GM11168 (cell line): ENCODE data around the gene BABAM2.

Experiments used
- in situ Hi-C: fragments of 300-500 bp; cut with MboI; formaldehyde crosslinking; loops from one replicate; pipeline ENCODE4 v1.12.0; 2022; ENCODE audit warnings: low sequenced_read_pairs; ENCODE audit not compliant: unreplicated experiment

BABAM2 gene

DNA sequence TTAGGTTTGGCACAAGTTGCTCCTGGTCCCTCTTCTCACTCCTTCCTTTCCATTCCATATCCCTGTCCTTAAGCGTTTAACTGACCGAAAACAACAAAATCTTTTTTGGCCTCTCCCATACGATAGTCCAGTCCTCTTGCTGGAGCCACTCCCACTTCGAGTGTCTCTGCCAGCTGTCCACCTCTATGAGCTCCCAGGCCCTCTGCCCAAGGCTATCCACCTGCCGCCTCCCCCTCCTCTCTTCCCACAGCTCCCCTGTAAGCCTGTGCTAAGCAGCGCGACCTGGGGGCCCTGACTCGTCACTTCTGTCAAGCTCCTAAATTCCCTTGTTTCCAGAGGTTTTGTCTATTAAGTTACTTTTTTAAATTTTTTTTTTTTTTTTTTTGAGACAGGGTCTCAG, 455.1 kb downstream of the BABAM2 start:
- in situ Hi-C loops = no loop called here

DNA sequence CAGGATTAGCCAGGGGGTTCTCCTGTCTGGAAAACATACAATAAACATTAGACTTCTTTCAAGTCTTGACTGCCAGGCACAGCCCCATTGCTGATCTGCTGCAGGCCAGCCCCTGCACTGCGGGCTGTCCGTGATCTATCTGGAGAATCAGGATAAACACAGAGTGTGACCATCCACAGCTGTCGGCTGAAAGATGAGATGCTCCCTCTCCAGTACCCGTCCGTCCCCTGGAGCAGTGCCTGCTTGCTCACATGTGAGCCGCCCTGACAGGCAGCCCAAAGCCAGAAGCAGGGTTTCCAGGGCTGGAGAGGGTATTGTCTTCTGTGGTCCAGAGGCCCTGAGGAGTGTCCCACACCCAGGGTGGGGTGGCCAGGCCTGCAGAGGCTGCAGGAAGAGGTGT, 456.1 kb downstream of the BABAM2 start:
- in situ Hi-C loops = no loop called here

DNA sequence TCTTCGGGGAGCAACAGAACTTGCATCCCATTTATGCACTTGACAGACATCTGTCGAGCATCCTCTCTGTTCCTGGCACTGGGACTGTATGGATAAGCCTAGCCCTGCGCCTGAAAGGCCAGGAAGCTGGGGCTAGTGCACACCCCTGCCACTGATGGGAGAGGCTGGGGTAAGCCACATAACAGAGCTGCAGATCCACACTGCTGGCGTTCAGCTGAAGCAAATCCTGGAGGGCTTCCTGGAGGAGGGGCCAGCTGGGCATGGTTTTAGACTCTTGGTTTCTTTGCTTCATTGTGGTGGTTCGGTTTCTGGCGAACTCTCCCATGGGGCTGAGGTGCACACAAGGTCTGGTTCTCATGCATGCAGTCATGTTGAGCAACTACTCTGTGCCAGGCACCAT, 456.7 kb downstream of the BABAM2 start:
- in situ Hi-C loops = no loop called here

DNA sequence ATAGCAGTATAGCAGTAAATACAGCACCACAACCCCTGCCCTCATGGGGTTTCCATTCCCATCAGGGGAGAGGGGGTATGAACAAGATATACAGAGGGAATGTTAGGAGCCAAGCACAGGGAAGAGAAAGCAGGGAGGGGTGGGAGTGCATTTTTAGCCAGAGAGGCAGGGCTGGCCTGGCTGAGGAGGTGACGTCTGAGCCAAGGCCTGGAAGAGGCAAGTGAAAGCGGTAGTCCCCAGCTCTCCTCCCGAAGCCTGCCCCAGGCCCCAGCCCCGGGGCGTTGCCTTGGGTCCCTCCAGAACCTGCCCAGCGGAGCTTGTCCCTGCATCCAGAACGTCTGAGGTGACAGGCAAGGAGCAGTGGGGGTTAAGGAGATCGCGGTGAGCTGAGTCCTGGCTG, 457.1 kb downstream of the BABAM2 start:
- in situ Hi-C loops = no loop called here

DNA sequence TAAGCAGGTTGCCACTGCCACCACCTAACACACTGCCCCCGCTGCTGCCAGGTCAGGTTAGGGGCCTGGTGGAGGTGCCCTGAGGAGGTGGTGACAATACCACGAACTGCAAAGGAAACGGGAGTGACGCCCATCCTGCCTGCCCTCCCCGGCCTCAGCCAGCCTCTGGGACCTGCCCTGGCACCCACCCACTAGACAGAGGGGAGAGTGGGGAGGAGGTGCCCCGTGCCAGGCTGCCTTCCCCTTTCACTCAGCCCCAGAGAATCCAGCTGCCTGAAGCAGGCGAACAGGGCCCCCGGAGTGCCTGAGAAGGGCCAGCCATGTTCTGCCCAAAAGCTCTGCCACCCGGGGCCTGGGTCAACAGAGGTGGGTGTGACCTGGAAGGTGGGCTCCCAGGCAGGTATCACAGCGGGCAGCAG, 457.6 kb downstream of the BABAM2 start:
- in situ Hi-C loops = no loop called here

DNA sequence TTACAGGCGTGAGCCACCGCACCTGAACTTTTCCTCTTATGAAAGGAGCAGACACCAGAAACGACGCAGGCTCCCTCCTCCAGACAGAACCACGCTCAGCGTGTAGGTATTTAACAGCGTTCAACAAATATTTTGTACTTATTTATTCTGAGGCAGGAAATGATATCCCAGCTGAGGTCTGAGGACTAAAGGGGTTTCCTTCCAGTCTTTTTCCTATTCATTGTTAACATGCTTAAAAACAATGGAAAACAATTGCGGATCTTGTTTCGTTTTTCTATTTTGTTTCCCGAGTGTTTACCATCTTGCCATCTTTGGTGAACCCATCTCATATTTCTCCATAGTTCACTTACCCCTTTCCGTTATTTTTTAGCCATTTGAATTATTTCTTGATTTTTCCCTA, 458.4 kb downstream of the BABAM2 start:
- in situ Hi-C loops = no loop called here

DNA sequence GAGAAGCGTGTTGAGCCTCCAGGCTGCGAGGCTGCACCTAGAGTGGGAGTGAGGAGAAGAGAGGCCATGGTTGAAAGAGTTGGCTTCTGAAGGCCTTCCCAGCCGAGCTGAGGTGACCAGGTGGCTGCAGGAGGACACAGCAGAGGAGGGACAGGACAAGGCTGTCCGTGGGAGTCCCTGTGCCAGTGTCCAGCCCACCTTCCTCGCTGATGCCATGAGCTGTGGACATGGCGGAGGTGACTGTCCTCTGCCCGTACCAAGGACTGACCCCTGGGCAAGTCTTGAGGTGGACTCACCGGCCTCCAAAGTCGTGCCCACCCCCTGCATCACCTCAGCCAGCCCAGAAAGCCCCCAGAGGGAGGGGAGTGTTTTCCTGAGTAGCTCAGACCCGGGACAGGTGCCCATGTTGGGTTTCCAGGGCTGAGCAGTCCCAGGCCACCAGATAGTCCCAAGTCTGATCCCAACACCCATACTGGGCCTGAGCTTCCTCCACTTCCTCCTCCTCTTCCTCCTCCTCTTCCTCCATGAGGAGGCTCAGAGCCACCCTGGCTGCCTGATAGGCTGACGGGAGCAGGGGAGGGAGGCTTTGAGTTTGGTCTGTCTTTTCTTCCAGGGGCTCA, 459.1 kb downstream of the BABAM2 start:
- in situ Hi-C loops = no loop called here

DNA sequence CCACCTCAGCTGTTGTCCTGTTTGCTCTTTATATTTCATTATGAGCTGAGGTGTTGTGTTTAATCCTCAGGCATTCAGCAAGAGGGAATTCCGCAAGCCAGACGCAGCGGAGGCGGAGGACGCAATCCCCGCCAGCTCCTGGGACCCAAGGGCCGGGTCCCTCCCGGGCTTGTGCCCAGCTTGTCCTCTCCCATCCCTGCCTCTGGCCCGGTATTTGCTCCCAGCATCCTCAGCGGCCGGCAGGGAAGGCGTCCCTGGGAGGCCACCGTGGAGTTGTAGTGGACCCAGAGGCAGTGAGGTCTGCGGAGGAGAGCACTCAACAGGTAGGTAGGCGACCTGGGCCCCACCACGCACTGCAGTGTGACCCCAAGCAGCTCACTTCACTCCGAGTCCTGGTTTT, 459.7 kb downstream of the BABAM2 start:
- in situ Hi-C loops = no loop called here

DNA sequence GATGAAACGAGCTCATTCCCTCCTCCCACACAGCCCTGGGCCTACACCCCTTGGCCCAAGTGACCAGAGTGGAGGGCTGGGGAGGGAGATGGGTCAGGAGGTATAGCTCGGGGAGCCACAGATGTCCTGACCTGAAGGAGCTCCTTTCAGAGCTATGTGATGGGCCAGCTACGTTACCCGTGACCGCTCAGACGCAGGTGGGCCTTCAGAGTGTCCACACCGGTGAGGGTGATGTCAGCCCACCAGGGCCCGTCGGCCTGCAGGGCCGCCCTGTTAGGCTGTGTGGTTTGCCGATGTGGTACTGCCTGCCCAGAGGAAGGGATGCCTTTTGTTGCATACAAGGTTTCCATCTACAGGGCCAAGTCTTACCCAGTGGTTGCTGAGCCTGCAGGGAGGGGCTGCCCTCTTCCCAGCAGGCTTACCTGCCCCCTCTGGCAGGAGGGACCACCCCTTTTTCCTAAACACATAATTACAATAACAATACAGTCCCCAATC, 460.3 kb downstream of the BABAM2 start:
- in situ Hi-C loops = no loop called here

DNA sequence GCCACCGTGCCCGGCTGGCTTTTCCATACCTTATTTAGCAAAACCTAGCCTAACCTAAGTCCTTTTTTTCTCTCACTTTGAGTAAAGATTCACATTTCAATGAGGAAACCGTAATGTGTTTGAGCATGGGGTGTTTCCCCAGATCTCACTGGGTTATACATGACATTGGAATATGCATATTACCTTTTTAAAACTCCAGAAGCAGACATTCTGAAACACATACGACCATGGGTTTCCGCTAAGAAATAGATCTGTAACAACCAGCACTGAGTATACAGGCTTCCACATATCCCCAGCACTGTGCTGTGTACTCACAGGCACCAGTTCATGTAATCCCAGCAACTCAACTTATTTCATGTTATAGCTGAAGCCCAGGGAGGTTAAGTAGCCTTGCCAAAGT, 461.1 kb downstream of the BABAM2 start:
- in situ Hi-C loops = no loop called here

DNA sequence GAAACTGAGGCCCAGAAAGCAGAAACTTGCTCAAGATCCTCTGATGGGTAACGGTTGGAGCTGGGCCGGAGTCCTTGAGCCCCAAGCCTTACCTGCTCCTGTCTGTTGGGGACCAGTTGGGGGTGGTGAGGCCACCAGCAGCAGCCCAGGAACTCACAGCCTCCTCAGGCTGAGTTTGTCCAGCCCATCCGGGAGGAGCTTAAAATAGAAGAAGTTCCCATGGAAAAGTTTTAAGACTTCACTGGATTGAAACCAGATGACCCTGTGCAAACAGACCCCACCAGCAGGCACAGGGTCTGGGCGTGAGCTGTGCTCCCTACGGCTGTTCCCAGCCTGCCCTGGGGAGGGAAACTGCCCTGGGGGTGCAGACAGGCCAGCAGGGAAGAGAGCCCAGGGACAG, 461.6 kb downstream of the BABAM2 start:
- in situ Hi-C loops = no loop called here

DNA sequence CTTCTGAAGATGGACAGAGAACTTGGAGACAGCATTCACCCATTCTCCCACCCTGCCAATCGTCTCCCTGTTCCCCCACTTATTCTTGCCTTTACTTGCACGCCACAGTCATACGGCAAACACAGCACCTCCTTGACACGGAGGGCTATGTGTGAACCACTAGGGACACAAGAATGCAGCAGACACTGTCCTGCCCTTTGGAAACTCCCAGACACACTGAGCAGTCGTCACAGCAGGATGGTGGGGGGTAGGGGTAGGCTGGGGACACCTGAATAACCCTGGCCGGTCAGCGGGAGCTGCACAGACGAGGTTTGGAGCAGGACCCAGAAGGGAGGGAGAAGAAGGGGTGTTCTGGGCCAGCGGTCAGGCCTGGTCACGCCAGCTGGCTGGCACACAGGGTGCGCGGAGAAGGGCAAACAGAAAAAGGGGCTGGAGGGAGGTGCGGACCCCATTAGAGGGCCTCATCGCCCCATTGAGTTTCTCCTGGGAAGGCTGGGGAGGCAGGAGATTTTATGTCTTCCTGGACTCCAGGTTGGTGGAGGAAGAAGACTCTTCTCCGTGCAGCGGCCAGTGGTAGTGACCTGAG, 462.2 kb downstream of the BABAM2 start:
- in situ Hi-C loops = no loop called here

DNA sequence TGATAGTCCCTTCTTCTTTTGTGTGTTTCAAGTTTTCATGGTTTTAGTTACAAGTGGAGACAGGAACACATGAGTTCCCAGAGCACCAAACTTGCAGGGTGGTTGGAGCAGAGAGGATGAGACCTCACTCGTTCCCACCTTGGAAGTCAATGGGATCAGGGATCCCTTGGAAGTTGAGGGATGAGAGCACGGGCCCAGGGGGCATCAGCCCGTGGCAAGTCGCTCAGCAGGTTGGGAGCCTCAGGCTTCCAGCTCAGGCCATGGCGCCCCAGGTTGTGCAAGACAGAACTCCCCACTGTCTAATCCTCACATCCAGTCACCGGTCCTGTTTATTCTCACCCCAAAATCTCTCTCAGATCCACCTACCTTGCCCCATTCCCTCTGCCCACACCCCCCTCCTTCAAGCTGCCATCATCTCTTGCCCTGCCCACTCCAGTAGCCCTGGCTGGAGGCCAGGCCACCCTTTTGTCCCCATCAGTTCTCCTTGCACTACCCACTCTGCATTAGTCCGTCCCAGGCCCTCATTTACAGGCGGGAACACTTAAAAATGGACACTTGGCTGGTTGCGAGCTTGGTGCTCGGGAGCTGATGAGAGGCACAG, 464.5 kb downstream of the BABAM2 start:
- in situ Hi-C loops = no loop called here

DNA sequence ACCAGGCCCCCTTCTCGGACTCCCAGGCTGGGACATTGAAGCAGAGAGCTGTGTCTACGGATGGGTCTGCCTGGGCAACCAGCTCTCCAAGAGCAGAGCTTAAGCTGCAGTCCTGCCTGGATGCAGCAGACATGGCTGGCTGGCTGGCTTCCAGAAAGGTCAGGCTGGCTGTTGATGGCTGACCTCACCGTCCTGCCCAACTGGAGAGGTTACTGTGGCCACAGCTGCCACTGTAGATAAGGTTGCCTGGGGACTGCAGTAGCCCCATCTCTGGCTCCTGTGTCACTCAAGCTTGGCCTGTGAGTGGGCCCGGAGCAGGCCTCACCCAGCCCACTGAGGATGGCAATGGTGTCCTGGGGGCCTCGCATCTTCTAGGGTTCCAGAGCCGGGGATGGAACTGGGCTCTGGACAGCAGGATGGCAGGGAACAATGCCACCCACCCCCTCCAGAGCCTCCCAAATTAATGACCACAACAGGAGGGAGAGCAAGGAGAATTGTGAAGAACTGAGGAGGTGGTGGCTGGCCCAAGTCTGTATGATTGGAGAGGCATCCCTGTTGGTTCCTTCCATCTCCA, 465.1 kb downstream of the BABAM2 start:
- in situ Hi-C loops = no loop called here

DNA sequence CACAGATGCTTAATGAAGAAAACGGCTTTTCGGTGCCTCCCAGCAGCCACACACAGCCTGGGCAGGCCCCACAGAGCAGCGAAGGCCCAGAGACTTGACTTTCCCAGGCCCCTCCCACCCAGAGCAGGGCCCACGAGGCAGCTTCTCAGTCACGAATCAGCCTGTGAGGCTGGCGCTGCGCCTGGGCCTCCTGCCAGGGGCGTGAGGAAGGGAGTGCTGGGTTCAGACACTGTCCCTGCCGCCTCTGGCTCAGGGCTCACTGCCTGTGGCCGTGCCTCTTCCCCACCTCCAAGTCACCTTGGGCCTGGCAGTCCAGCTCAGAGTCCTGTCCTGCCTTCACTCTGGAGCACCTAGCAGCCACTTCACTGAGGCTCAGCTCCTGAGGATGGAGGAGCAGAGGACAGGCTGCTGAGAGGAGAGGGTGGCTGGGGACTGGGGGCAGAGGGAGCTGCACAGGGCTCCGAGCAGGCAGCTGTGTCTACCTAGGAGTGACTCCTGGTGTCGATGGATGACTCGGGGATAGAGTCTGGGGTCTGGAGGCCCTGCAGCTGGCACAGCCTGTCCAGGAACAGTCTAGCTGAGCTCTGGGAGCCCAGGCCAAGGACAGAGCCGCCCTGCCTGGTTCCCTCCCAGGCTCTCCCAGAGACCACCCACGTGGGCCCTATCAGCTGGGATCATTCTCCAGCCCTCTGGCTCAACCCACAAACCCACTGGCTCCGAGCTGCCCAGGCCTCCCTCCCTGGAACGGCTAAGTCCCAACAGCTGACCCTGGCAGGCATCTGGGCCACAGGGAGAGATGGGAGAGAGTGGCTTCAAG, 465.8 kb downstream of the BABAM2 start:
- in situ Hi-C loops = no loop called here

DNA sequence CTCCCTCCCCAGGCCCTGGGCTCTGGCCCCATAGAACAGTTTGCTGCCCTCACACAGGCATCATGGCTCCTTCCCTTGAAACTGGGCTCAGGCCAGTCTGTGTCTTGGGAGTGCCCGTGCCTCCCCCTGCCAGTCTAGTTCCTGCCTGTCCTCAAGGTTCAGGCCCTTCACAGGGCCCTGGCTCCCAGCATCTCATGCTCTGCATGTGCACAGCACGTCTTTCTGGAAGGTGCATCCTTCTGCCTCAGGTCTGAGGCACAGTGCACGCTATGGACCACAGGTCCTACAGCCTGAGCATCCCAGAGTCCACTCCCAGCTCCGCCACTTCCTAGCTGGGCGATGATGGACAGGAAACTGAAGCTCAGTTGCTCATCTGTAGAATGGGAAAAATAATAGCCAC, 466.5 kb downstream of the BABAM2 start:
- in situ Hi-C loops = no loop called here

DNA sequence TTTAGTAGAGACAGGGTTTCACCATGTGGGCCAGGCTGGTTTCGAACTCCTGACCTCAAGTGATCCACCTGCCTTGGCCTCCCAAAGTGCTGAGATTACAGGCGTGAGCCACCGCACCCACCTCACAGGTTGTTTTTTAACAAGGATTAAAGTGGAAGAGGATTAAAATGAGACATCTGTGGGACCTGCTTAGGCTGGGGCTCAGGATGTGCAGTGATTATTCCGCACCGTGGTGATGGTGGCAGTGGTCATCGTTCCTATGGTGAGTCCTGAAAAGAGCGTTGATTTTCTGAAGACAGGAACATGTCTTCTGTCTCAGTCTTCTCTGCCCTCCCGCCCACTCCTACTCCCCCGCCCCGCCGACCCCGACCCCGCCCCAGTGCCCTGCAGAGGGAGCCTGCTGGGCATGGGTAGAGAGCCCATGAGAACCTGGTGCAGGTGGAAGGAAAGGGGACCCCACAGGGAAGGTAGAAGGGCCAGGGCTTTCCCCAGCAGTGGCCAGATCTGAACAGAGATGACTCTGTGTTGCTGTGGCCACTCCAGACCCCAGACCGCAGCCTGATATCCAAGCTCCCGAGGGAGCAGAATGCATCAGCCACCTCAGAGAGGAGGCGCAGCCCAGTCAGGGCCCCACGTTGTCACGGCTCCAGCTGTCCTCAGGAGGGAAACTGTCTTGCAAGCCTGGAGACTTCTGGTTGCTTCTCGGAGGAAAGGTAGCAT, 467.6 kb downstream of the BABAM2 start:
- in situ Hi-C loops = no loop called here

DNA sequence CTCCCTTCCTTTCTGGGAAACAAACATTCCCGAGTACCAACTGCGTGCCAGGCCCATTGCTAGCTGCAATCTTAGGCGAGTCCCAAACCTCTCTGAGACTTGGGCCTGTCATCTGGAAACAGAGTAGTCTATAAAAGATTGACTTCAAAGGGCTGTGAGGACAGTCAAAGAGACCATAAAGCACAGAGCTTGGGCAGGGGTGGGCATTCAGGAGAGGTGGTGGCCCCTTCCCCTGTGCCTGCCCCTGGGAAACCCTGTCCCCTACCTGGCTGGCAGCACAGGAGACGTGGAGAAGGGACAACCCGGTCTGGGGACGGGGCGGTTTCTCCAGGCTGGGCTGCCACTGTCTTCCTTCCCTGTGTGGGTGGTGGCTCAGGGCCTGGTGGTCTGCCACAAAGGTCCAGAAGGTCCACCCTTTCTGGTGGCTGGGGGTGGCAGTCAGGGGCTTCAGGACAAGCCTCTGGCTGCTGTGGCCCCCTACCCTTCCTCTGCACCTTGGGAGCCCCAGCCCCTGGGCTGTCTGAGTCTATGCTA, 468.2 kb downstream of the BABAM2 start:
- in situ Hi-C loops = no loop called here

DNA sequence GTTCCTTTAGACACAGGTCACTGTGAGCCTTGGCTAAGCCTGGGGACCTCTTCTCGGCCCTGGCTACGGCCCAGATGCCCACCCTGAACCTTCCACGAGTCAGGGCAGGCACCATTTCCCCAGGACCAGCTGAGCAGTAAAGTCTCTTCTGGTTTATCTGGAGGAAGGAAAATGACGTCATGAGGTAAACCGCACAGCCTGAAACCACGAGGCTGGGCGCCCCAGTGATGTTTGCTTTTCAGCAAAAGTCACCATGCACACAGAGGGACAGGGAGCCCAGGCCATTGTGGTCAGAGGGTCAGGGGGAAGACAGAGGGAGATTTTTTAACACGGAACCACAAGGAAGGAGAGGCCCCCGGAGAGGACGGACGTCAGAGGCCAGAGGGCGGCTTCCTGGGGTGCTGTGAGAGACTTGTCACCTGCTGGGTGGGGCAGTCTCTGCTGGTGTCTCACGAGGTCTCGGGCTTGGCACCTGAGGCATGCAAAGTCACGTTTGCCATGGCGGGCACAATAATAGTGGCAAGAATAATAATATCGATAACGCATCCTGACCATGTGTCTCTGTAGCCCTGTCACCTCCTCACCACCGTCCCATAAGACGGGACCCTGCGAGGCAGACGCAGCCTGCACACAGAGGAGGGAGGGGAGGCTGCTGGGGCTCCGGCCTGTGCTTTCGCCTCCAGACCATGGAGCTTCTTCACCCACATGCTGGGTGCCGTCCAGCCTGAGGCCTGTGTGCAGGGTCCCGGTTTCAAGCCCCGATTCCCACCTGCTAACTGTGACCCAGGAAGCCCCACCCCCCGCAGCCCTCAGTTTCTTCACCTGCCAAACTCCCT, 468.9 kb downstream of the BABAM2 start:
- in situ Hi-C loops = no loop called here
